ENCODE results near the gene BBS9. TPM values are rescaled to one million over a fixed set of nuclear protein-coding genes. Genes with fewer than 3 reads are reported as not detected.
"Not testable (repeated sequence)": the region's sequence is repeated elsewhere in the genome, so short reads cannot be mapped to it uniquely, and the experiment has no call there.

BBS9 gene
- total RNA-seq, 1 donor from 2014 or later: 22.7 TPM

DNA sequence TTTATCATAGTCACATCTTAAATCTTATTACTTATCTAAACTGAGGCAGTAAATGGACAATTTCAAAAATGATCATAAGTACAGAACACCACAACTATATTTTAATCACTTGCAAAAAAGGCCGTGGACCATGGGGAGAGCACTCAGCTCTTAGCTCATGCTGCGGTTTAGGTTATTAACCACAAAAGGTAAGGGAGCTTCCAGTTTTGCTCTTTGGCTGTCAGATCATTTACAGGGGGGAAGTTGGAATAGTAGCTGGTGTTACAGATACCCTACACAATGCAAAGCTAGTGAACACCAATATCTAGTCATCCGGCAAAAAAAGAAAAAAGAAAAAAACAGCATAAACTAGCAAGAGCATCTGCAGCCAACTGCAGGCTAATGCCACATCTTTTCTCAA, 147.0 kb downstream of the BBS9 start:
- no peak for DNase-seq (ENCODE audit: low spot score)

DNA sequence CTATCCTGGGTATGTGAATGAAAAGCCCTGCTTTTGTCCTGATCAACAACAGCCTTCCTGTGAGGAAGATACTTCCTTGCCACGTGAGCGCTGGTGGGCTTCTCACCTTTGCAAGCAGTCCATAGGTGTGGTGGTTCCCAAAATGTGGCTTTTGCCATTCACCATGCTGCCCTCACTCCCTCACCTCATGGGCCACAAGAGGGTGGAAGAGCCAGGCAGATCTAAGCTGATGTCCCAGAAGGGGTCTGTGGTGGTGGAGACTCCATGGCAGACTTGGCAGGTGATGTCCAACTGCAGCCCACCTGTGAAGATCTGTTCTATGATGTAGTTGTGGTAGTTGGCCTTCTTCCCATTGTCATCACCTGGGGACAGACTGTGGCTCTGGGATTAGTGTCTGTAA, 147.4 kb downstream of the BBS9 start:
- DNase-seq (ENCODE audit: low spot score): no peak

DNA sequence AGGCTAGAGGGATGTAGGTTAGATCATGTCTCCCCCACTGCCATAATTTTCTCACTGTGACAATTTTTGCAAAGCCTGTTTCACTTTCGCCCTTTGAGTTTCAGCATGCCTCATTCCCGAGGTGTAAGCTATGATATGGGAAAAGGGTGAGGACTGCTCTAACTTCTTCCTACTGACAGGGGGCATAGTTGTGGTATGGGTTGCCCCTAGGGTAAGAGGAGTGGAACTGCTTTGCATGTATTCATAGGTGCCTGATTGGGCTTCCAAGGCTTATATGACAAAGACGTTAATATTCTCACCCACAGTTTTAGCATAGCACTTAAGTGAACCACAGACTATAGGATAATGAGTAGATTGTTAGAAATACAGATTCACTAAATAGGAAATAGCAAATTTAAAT, 148.7 kb downstream of the BBS9 start:
- DNase-seq (ENCODE audit: low spot score): no peak

DNA sequence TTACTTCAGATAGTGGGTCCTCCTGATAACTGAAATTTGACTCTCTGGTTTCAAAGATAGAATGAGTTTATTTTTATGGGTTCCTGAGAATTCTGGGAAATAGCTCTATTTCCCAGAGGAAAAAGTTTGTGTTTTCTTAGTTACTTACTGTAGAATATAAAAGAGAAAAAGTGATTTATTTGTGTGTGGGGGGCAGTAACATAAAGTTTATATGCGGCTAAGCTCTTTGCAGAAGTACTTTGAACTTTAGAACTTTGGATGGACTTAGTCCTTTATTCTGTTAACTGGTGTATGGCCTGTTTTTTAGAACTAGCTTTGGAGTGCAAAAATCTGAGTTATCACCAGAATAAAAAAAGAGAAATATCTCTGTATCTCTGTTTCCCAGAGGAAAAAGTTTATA, 157.1 kb downstream of the BBS9 start:
- no peak for DNase-seq (ENCODE audit: low spot score)

GRCh38 chr7:33287738-33288137, 158.4 kb downstream of the BBS9 start:
- no peak for DNase-seq (ENCODE audit: low spot score)

- DNase-seq (ENCODE audit: low spot score): no peak
Observed at GRCh38 chr7:33298848-33299247, 169.5 kb downstream of the BBS9 start.

DNA sequence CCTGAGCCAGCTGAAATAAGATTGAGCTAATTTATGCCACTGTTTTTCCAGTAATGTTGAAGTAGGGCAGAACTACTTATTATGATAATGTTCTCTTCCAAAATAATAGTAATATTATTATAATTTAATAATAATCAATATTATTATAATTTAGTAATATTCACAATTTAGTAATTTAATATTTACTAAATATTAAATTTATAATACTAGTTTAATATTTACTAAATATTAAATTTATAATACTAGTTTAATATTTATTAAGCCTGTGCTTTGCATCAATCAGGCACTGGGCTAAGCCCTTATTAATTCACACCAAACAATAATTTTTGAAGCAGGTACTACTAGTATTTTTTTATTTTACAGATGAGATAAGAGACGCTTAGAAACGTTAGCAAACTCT, 170.1 kb downstream of the BBS9 start:
- no peak for DNase-seq (ENCODE audit: low spot score)

DNA sequence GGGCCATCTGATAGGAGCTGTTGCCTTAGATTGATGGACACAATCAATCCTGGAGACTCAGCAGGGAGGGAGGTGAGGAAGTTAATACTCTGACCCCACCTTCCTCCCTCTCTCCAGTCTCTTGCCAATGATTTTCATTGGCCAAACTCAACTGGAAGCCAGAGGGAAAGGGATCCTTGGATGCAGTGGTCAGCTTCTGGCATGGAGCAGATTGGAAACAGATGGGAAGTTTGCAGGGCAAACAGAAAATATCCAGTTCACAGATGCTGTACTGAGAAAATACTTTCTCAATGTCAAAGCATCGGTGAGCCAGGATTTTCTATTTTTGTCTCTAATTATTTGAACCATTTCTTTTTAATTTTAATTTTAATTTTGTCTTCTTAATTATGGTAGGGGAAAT, 170.8 kb downstream of the BBS9 start:
- DNase-seq (ENCODE audit: low spot score): no peak

- no peak for DNase-seq (ENCODE audit: low spot score)
Observed at GRCh38 chr7:33300742-33301141, 171.4 kb downstream of the BBS9 start.

- not testable (repeated sequence) for DNase-seq (ENCODE audit: low spot score)
Observed at GRCh38 chr7:33303978-33304557, 174.7 kb downstream of the BBS9 start.

GRCh38 chr7:33307205-33307604, 177.8 kb downstream of the BBS9 start:
- DNase-seq (ENCODE audit: low spot score): no peak

DNA sequence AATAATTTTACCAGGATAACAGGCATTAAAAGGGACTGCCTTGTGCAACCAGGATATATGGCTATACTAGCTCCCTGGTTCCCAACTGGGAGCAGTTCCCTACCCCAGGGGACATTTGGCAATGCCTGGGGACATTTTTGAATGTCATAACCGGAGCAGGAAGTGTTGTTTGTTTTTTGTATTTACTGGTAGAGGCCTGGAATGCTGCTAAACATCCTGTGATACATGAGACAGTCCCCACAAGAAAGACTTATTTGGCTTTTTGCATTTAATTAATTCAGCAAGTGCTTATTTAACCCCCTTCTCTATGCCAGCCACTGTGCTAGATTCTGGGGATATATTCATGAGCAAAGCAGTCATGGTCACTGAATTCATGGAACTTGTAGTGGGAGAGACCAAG, 181.2 kb downstream of the BBS9 start:
- DNase-seq (ENCODE audit: low spot score): no peak

DNA sequence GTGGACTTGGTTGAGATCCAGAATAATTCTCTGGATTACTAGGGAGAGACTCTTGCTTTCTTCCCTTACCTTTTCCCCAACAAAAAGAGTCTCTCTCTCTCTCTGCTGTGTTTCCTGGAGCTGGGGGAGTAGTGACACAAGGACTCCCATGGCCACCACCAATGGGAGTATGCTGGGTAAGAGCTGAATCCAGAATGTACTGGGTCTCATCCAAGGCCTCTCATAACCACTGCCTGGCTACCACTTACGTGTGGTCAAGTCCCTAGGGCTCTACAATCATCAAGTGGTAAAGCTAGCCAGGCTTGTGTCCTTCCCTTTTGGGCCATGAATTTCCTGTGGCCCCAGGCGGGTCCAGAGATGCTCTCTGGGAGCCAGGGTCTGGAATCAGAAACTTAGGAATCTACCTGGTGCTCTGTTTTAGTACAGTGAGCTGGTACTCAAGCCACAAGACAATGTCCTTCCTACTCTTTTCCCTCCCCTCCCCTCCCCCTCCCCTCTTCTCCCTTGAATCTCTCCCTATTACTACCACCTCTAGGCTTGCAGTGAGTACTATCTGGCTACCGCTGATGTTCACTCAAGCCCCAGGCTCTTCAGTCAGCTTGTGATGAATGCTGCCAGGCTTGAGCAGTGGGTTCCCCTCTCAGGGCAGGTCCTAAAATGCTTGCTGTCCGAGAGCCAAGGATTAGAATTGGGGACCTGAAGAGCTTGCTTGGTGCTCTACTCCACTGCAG, 196.6 kb downstream of the BBS9 start:
- no peak for DNase-seq (ENCODE audit: low spot score)

DNA sequence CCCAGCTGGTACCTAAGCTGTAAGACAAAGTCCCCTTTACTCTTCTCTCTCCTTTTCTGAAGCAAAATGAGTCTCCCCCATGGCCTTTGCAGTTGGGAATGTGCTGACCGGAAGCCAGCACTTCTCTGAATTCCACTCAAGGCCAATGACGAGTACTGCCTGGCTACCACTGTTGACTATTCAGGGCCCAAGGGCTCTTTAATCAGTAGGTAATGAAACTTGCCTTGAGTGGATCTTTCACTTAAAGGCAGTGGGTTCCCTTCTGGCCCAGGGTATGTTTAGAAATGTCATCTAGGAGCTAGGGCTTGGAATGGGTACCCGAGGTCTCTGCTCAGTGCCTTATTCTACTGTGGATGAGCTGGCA, 197.1 kb downstream of the BBS9 start:
- no peak for DNase-seq (ENCODE audit: low spot score)

- DNase-seq (ENCODE audit: low spot score): no peak
Observed at GRCh38 chr7:33327427-33327826, 198.1 kb downstream of the BBS9 start.

DNA sequence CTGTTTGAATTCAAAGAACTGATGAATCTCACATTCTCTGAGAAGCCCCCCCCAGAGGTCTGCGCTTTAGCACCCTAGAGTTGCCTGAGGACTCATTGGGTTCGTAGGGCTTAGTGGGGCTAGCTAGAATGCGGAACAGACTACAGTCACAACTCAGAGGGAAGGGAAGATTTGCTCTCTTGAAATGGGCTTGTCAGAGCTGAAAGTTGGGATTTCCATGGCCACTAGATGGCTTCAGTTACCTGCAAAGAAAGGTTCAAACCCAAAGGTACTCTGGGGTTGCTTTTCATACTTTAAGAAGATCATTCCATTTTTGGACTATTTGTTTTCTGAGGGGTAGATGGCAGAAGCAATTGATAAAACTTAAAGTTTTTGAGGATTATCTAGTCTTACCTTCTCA, 205.0 kb downstream of the BBS9 start:
- no peak for DNase-seq (ENCODE audit: low spot score)

- DNase-seq (ENCODE audit: low spot score): no peak
Observed at GRCh38 chr7:33336820-33337219, 207.5 kb downstream of the BBS9 start.

GRCh38 chr7:33339074-33339790, 209.9 kb downstream of the BBS9 start:
- no peak for DNase-seq (ENCODE audit: low spot score)

GRCh38 chr7:33346055-33346454, 216.7 kb downstream of the BBS9 start:
- no peak for DNase-seq (ENCODE audit: low spot score)

DNA sequence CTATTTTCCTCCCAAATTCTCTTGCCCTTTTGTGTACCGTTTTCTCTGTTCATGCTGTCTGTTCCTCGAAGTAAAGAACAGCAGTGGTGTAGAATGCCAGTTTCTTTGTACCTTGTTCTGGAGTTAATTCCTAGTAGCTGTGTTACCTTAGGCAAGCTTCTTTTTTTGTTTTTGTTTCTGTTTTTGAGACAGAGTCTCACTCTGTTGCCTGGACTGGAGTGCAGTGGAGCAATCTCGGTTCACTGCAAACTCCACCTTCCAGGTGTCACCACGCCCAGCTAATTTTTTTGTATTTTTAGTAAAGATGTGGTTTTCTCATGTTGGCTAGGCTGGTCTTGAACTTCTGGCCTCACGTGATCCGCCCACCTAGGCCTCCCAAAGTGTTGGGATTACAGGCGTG, 221.2 kb downstream of the BBS9 start:
- DNase-seq (ENCODE audit: low spot score): no peak

DNA sequence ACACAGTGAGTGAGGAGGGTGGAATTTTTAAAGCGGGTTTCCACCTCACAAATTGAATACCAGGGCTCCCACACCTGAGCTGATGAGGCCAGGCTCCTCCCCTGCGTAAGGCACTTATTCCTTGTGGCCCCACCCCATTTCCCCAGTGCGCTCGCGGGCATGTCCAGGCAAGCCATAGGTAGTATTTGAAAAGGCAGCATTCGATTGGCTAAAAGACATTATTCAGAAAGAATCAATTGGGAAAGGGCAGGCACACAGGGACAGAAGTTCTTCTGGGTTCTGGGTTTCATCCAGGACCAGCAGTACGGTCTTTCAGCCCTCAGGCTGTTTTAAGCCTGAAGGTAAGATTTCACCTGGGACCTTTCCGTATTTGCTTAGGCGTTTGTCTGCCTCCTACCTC, 222.3 kb downstream of the BBS9 start:
- no peak for DNase-seq (ENCODE audit: low spot score)

- DNase-seq (ENCODE audit: low spot score): no peak
Observed at GRCh38 chr7:33354201-33354600, 224.8 kb downstream of the BBS9 start.

DNA sequence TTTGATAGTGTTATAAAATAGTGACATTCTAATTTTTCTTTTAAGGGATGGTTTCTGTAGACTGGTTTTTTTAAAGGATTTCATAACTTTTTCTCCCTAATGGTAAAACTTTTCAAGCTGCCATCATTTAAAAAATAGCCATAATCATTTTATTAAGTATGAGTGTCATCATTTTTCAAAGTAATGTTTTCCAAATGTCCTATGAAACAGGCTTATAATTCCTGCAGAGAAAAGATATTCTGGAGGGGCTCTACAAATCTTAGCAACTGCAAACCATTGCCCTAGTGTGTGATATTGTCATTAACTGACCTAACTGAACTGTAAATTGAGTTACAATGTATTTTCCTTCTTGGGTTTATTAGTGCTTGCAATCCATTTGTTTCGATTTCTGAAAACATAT, 226.0 kb downstream of the BBS9 start:
- DNase-seq (ENCODE audit: low spot score): no peak

Measured in ureter (tissue), 1 donor.